Neutrophil (primary cell): Measurements from ENCODE around the gene PHLDB2.

Source experiments
- H3K27ac ChIP-seq: fragments of 200-600 bp; sonication (generic); 2 replicates; pipeline ENCODE4 v1.5.1; 2016; ENCODE audit warnings: mild to moderate bottlenecking, moderate library complexity
- H3K27me3 ChIP-seq: fragments of 200-600 bp; sonication (generic); 2 replicates; pipeline ENCODE4 v1.6.0; 2016; ENCODE audit warnings: mild to moderate bottlenecking
- H3K36me3 ChIP-seq: fragments of 200-600 bp; sonication (generic); 2 replicates; pipeline ENCODE4 v1.5.1; 2017
- H3K4me1 ChIP-seq, 2 experiments: fragments of 200-600 bp in 1 of 2; sonication (generic) in 1 of 2; 1 replicate in 1 of 2; 2 replicates in 1 of 2; pipeline versions ENCODE4 v1.5.1 to v1.6.1; 2013 to 2016; ENCODE audit warnings: low read depth in 1 of 2, low read length in 1 of 2, mild to moderate bottlenecking in 1 of 2, moderate library complexity in 1 of 2; ENCODE audit not compliant: control insufficient read depth in 1 of 2, insufficient read depth in 1 of 2
- H3K4me3 ChIP-seq, 2 experiments: fragments of 200-600 bp in 1 of 2; sonication (generic) in 1 of 2; 1 replicate in 1 of 2; 2 replicates in 1 of 2; pipeline ENCODE4 v1.5.1; 2013 to 2016; ENCODE audit warnings: low read depth in 1 of 2, low read length in 1 of 2, mild to moderate bottlenecking in 1 of 2, moderate library complexity in 1 of 2
- H3K9me3 ChIP-seq: fragments of 200-600 bp; sonication (generic); 2 replicates; pipeline ENCODE4 v1.5.1; 2016
- TF ChIP-seq, protein P1 (sequence below): fragments of 200-600 bp; sonication (generic); IDR thresholded peaks from 2 replicates; pipeline ENCODE4 v1.5.1; 2016; ENCODE audit warnings: antibody characterized with exemption

Gene PHLDB2

DNA sequence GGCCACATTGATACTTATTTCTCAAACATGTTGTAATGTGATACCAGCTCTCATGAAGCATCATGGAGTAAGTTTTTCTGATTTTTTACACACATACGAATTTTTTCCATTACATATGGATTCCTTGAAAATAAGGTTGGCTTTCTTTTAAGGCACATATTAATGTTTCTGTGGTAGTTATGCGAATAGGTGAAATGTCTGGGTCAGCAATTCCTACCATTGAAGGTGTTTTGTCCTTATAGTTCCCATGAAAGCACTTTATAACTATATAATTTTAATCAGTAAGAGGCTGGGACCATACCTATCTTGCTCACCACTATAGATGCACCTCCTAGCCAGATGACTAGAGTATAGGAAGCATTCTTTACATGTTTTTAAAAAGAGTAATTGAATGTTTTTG, 33.0 kb downstream of the PHLDB2 start:
- H3K36me3 ChIP-seq: no peaks in the 10 kb centered on the region
- no peaks in the 10 kb centered on the region for H3K4me1 ChIP-seq
- TF ChIP-seq, protein P1, sequence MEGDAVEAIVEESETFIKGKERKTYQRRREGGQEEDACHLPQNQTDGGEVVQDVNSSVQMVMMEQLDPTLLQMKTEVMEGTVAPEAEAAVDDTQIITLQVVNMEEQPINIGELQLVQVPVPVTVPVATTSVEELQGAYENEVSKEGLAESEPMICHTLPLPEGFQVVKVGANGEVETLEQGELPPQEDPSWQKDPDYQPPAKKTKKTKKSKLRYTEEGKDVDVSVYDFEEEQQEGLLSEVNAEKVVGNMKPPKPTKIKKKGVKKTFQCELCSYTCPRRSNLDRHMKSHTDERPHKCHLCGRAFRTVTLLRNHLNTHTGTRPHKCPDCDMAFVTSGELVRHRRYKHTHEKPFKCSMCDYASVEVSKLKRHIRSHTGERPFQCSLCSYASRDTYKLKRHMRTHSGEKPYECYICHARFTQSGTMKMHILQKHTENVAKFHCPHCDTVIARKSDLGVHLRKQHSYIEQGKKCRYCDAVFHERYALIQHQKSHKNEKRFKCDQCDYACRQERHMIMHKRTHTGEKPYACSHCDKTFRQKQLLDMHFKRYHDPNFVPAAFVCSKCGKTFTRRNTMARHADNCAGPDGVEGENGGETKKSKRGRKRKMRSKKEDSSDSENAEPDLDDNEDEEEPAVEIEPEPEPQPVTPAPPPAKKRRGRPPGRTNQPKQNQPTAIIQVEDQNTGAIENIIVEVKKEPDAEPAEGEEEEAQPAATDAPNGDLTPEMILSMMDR: no peak

DNA sequence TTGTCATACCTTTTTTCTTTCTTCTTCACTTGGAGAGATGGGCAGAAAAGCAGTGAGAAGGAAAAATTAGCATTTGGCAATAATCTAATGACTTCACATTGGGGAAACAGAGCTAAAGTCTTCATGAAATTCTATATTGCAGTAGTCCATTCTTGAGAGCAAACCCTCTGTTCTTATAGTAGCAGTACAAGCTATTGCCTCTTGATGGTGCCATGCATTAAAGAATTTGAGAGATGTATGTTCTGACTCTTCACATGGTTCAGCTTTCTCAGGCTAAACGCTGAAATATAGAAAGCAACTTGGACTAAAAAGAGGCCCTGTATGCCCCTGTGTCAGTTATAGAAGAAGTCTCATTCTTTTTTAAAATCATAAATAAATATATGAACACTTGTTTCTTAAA, 36.0 kb downstream of the PHLDB2 start:
- TF ChIP-seq, protein P1: no peak
- Histone ChIP-seq H3K27me3 (no peaks in the 10 kb centered on the region), H3K36me3 (no peaks in the 10 kb centered on the region), H3K9me3 (no peaks in the 10 kb centered on the region), H3K27ac (no peak overlapping the region), H3K4me1 (no peaks in the 10 kb centered on the region), H3K4me3 (no peak overlapping the region)

More for the DNA sequence above, 33.0 kb downstream of the PHLDB2 start:
- Histone ChIP-seq H3K27me3 (no peaks in the 10 kb centered on the region), H3K27ac (no peak overlapping the region), H3K4me3 (no peak overlapping the region), H3K9me3 (no peaks in the 10 kb centered on the region)

DNA sequence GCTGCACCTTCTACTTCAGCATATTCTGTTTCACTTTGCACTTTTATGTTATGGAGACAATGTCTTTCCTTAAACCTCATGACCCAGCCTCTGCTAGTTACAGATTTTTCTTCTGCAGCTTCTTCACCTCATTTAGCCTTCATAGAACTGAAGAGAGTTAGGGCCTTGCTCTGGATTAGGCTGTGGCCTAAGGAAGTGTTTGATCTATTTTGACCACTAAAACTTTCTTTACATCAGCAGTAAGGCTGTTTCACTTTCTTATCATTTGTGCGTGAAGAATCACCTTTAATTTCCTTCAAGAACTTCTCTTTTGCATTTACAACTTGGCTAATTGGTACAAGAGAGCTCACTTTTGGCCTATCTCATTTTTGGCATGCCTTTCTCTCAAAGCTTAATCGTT, 40.9 kb downstream of the PHLDB2 start:
- Histone ChIP-seq H3K27ac (no peak overlapping the region), H3K4me3 (no peak overlapping the region), H3K9me3 (no peaks in the 10 kb centered on the region), H3K4me1 (peaks cover 4 to 5% of the 10 kb centered on the region in 2 experiments), H3K27me3 (no peaks in the 10 kb centered on the region), H3K36me3 (no peaks in the 10 kb centered on the region)
- TF ChIP-seq, protein P1: no peak

DNA sequence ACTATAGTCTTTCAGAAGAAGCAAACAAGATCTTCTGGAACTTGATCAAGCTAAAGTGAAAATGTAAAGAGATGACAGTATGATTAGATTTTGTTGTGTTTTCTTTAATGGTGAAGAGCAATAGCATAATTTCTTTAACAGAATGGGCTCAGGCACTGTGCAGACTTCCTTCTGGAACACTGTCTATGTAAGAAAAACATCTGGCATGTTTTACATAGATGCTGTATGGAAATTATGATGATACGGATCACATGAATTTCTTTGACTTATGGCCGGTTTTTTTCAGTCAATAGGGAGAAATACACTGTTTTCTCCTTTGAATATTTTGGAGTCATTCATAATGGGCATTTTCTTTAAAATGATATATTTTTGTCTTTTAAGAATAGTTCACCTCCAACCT, 42.6 kb downstream of the PHLDB2 start:
- no peaks in the 10 kb centered on the region for H3K27me3 ChIP-seq
- no peak overlapping the region for H3K27ac ChIP-seq
- H3K4me1 ChIP-seq: peaks cover 5% of the 10 kb centered on the region in 2 experiments
- H3K9me3 ChIP-seq: no peaks in the 10 kb centered on the region
- no peak overlapping the region for H3K4me3 ChIP-seq
- TF ChIP-seq, protein P1: no peak
- H3K36me3 ChIP-seq: no peaks in the 10 kb centered on the region

DNA sequence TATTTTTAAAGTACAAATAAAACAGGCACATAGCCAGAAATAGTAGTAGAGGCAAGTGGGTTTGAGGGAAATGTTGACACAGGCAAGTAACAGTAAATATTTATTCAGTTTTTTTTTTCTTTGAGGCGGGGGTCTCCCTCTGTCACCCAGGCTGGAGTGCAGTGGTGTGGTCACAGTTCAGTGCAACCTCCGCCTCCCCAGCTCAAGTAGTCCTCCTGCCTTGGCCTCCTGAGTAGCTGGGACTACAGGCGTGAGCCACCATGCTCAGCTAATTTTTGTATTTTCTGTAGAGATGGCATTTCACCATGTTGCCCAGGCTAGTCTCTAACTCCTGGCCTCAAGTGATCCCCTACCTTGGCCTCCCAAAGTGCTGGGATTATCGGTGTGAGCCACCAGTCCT, 43.5 kb downstream of the PHLDB2 start:
- Histone ChIP-seq H3K4me1 (peaks cover 5% of the 10 kb centered on the region in 2 experiments), H3K9me3 (no peaks in the 10 kb centered on the region), H3K27me3 (no peaks in the 10 kb centered on the region), H3K36me3 (no peaks in the 10 kb centered on the region), H3K4me3 (no peak overlapping the region), H3K27ac (no peak overlapping the region)
- TF ChIP-seq, protein P1: no peak

DNA sequence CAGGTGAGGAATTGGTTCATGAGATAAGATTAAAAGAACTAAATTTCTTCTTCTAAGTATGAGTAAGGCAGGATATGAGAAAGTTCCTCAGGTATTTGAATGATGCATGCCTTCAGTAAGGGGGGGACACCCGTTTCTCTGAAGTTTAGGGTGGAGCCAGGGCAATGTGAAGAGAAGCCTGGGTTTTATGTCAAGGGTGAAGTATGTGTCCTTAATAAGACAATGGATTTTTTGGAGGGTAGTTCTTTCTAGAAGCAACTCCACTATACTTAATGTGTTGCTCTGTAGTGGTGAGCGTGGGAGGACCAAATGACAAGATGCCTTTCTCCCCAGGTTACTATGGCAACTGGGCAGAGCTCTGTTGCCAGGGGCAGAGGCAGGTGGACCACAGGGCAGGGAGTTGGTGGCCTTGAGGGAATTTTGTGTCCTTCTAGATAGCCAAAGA, 44.0 kb downstream of the PHLDB2 start:
- TF ChIP-seq, protein P1: no peak
- H3K4me1 ChIP-seq: peaks cover 5% of the 10 kb centered on the region in 2 experiments
- H3K4me3 ChIP-seq: no peak overlapping the region
- no peaks in the 10 kb centered on the region for H3K36me3 ChIP-seq
- no peak overlapping the region for H3K27ac ChIP-seq
- H3K27me3 ChIP-seq: no peaks in the 10 kb centered on the region
- H3K9me3 ChIP-seq: no peaks in the 10 kb centered on the region
